Stimulated activated CD4-positive, alpha-beta T cell treated with anti-CD3 and anti-CD28 coated beads, TNF-alpha, amount 100 ng/mL, for 1 hour (primary cell): ENCODE measurements around the gene DCDC1.
"Not testable (repeated sequence)": the region's sequence is repeated elsewhere in the genome, so short reads cannot be mapped to it uniquely, and the experiment has no call there.

Experiments
- DNase-seq, 3 donors: peaks; one replicate each; pipeline ENCODE4 v3.0.0-alpha.2; 2020; ENCODE audit warnings: low read depth in 3 of 3, low spot score in 1 of 3

Gene DCDC1

GRCh38 chr11:31326470-31327148, 42.9 kb downstream of the DCDC1 start:
- no peak for DNase-seq

- no peak for DNase-seq
Observed at GRCh38 chr11:31325160-31325559, 44.4 kb downstream of the DCDC1 start.

DNA sequence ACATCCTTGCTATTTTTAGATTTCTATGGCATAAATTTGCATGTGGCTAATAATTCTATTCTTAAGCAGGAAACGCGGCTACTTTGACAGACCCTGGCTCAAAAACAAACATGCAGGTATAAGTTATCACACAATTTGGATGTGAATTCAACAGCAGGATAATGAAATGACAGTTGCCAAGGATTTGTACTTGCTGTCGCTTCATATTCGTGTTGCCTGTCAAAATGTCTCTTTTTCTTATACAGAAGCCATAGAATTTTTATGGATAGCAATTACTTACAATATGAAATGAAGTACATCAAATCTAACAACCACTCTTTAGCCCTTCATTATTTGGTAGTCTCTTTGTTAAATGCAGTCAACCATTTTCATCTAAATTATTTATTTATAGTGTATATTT, 46.4 kb downstream of the DCDC1 start:
- no peak for DNase-seq

DNA sequence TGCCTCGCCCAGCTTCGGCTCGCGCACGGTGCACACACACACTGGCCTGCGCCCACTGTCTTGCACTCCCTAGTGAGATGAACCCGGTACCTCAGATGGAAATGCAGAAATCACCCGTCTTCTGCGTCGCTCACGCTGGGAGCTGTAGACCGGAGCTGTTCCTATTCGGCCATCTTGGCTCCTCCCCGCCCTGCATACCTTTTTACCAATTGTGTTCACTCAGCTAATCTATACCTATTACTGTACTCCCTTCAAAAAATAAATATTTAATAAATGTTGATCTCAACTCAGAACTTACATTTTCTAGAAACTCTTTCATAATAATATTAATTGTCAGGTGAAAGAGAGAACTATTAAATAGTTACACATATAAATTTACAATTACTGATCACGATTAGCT, 48.0 kb downstream of the DCDC1 start:
- DNase-seq: not testable (repeated sequence)

- no peak for DNase-seq
Observed at GRCh38 chr11:31303644-31304180, 65.8 kb downstream of the DCDC1 start.

- DNase-seq: no peak
Observed at GRCh38 chr11:31301549-31302510, 67.7 kb downstream of the DCDC1 start.

GRCh38 chr11:31295308-31295707, 74.2 kb downstream of the DCDC1 start:
- DNase-seq: no peak

DNA sequence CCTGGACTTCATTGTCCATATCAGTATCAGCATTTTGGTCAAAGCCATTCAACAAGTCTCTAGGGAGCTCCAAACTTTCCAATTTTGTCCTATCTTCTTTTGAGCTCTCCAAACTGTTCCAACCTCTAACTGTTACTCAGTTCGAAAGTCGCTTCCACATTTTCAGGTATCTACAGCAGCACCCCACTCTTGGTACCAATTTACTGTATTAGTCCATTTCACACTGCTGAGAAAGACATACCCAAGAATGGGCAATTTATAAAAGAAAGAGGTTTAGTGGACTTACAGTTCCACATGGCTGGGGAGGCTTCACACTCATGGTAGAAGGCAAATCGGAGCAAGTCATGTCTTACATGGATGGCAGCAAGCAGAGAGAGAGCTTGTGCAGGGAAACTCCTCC, 96.0 kb downstream of the DCDC1 start:
- DNase-seq: not testable (repeated sequence)

- no peak for DNase-seq
Observed at GRCh38 chr11:31267720-31268119, 101.8 kb downstream of the DCDC1 start.

- no peak for DNase-seq
Observed at GRCh38 chr11:31264834-31265233, 104.7 kb downstream of the DCDC1 start.

GRCh38 chr11:31262761-31263160, 106.8 kb downstream of the DCDC1 start:
- DNase-seq: no peak

GRCh38 chr11:31259797-31260196, 109.7 kb downstream of the DCDC1 start:
- no peak for DNase-seq

DNA sequence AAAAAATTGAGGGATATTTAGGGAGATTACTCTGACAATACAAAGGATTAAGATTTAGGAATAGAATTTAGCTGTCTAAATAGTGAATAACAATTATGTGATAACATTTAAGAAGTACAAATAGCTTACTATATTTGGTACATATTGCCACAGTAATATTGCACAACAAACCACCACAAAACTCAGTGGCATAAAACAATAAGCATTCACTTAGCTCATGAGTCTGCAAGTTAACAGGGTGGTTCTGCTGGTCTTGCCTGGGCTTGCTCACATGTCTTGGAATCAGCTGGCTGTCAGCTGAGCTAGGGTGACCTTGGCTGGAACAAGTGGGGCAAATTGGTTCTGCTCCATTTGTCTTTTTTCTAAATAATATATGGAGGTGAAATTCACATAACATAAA, 115.1 kb downstream of the DCDC1 start:
- no peak for DNase-seq

GRCh38 chr11:31248768-31249167, 120.8 kb downstream of the DCDC1 start:
- no peak for DNase-seq

DNA sequence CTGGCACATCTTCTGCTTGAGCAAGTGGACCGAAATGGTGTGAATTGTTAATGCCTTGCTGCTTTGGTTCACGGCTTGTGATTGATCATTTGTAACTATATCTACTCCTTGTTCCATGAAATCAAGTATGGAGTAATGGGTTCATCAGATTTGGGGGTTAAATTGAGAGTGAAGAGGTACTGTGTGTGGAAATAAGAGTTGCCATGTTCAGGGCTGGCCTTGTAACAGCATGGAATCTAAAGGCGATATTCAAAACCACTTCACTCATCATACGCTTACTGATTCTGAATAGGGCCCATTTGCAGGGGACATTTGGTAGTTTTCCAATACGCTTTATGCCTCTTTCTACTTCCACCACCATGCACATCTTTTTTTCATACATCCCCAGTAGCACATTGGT, 122.2 kb downstream of the DCDC1 start:
- no peak for DNase-seq

- DNase-seq: no peak
Observed at GRCh38 chr11:31246451-31247165, 122.9 kb downstream of the DCDC1 start.

- DNase-seq: no peak
Observed at GRCh38 chr11:31243706-31244105, 125.8 kb downstream of the DCDC1 start.

DNA sequence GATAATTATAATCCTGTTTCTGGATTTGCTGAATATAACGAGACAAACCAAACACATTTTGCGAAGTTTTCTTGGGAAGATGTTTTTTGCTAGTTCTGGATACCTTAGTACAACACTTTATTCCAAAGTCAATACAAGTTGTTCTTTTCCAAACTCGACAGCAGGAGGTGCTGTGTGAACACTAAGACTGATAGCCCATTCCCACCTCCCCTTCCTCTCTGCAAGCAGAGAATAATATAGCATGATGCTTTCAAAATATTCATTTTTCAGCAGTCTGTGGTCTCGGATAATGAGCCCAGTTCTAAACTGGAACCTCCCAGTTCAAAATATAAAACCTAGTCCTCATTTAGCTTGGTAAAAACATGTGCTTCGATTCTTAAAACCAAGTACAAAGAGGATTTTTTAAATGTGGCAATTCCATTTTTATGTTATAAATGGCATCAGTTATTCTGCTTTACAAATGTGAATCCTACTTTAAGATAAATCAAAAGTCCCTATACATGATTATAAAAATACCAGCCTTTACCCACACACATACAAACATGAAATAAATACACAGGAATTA, 129.1 kb downstream of the DCDC1 start:
- no peak for DNase-seq

GRCh38 chr11:31237819-31238760, 131.4 kb downstream of the DCDC1 start:
- no peak for DNase-seq

- no peak for DNase-seq
Observed at GRCh38 chr11:31236143-31236542, 133.4 kb downstream of the DCDC1 start.
